ENCODE results near the gene FRAS1.

Gene FRAS1

GRCh38 chr4:78125834-78126331, 68.8 kb downstream of the FRAS1 start:
- DNase-seq = peak; percentile 33

- DNase-seq = no peak
These were observed 72.4 kb downstream of the FRAS1 start for GRCh38 chr4:78129383-78130108.

- no peak for DNase-seq
These were observed 74.3 kb downstream of the FRAS1 start for GRCh38 chr4:78131403-78131802.

GRCh38 chr4:78136109-78137081, 79.3 kb downstream of the FRAS1 start:
- no peak for DNase-seq

- DNase-seq = no peak
These were observed 80.4 kb downstream of the FRAS1 start for GRCh38 chr4:78137532-78137931.

GRCh38 chr4:78138252-78138651, 81.1 kb downstream of the FRAS1 start:
- DNase-seq = no peak

GRCh38 chr4:78143634-78144033, 86.5 kb downstream of the FRAS1 start:
- DNase-seq = no peak

- DNase-seq = no peak
These were observed 87.9 kb downstream of the FRAS1 start for GRCh38 chr4:78145008-78145407.

- DNase-seq = no peak
These were observed 88.5 kb downstream of the FRAS1 start for GRCh38 chr4:78145622-78146021.

GRCh38 chr4:78149751-78150542, 92.8 kb downstream of the FRAS1 start:
- no peak for DNase-seq

GRCh38 chr4:78150543-78150864, 93.4 kb downstream of the FRAS1 start:
- no peak for DNase-seq

GRCh38 chr4:78152795-78153194, 95.7 kb downstream of the FRAS1 start:
- DNase-seq = no peak

GRCh38 chr4:78154972-78155590, 98.0 kb downstream of the FRAS1 start:
- DNase-seq = no peak

- no peak for DNase-seq
These were observed 98.5 kb downstream of the FRAS1 start for GRCh38 chr4:78155616-78156105.

GRCh38 chr4:78156520-78156919, 99.4 kb downstream of the FRAS1 start:
- DNase-seq = no peak

GRCh38 chr4:78162342-78162741, 105.2 kb downstream of the FRAS1 start:
- no peak for DNase-seq

- no peak for DNase-seq
These were observed 105.7 kb downstream of the FRAS1 start for GRCh38 chr4:78162821-78163220.

GRCh38 chr4:78165758-78166157, 108.6 kb downstream of the FRAS1 start:
- no peak for DNase-seq

- DNase-seq = no peak
These were observed 109.5 kb downstream of the FRAS1 start for GRCh38 chr4:78166622-78167021.

- no peak for DNase-seq
These were observed 110.4 kb downstream of the FRAS1 start for GRCh38 chr4:78167510-78167909.

GRCh38 chr4:78168029-78168428, 110.9 kb downstream of the FRAS1 start:
- no peak for DNase-seq

GRCh38 chr4:78169728-78170127, 112.6 kb downstream of the FRAS1 start:
- no peak for DNase-seq

- no peak for DNase-seq
These were observed 114.4 kb downstream of the FRAS1 start for GRCh38 chr4:78171482-78171881.
